BLaER1 treated with 17β-estradiol and CSF1 and Interleukin-3, amounts not matched to agents 10 nM and 100 nM (cell line): Measurements from ENCODE around the gene GMEB2.

ENCODE experiments used
- H3K27ac ChIP-seq, 11 experiments: shearing (Covaris generic); formaldehyde crosslinking; 2 replicates each; pipeline ENCODE4 v1.8.1; 2022
- H3K27me3 ChIP-seq, 11 experiments: shearing (Covaris generic); formaldehyde crosslinking; 2 replicates each; pipeline ENCODE4 v1.8.1; 2022
- H3K36me3 ChIP-seq, 11 experiments: shearing (Covaris generic); formaldehyde crosslinking; 2 replicates each; pipeline ENCODE4 v1.8.1; 2022
- H3K4me1 ChIP-seq, 10 experiments: shearing (Covaris generic); formaldehyde crosslinking; 2 replicates each; pipeline ENCODE4 v1.8.1; 2022
- H3K4me2 ChIP-seq, 11 experiments: shearing (Covaris generic); formaldehyde crosslinking; 2 replicates each; pipeline ENCODE4 v1.8.1; 2022
- H3K4me3 ChIP-seq, 10 experiments: shearing (Covaris generic); formaldehyde crosslinking; 2 replicates each; pipeline ENCODE4 v1.8.1; 2022
- H3K9ac ChIP-seq, 11 experiments: shearing (Covaris generic); formaldehyde crosslinking; 2 replicates each; pipeline ENCODE4 v1.8.1; 2022
- H3K9me3 ChIP-seq, 11 experiments: shearing (Covaris generic); formaldehyde crosslinking; replicated peaks in 1 of 11; 2 replicates each; pipeline ENCODE4 v1.8.1; 2022
- H4K20me1 ChIP-seq, 11 experiments: shearing (Covaris generic); formaldehyde crosslinking; 2 replicates each; pipeline ENCODE4 v1.8.1; 2022
- Cebpa-rat ChIP-seq, 11 experiments: shearing (Covaris generic); IDR thresholded peaks; 2 replicates each; pipeline ENCODE4 v1.8.1; 2022

The GMEB2 gene

GRCh38 chr20:63554361-63555278 lies 72.3 kb downstream of the GMEB2 start:
- H3K4me3 ChIP-seq, result peak overlapping the region; percentile 53 to 74 (median 66)
- H3K4me1 ChIP-seq, result peaks cover 22 to 56% (median 45%) of the 10 kb centered on the region in 10 experiments
- peak overlapping the region; percentile 94 to 100 (median 99) for H3K4me2 ChIP-seq
- no peaks in the 10 kb centered on the region for H3K9me3 ChIP-seq
- H3K9ac ChIP-seq, result peak overlapping the region in 9 of 11 experiments; percentile 18 to 79 (median 63); a peak in 16 of 22 replicates
- no peak for TF ChIP-seq Cebpa-rat (IDR thresholded peaks at IDR 0.05)
- H4K20me1 ChIP-seq, result peaks cover 14 to 70% (median 56%) of the 10 kb centered on the region in 11 experiments; a peak in 21 of 22 replicates
- H3K27ac ChIP-seq, result 0 out of 22 replicates have a peak overlapping the region, but pooled peaks of 1 of the 11 experiments have one; percentile 4
- peaks cover 61 to 90% (median 69%) of the 10 kb centered on the region in 11 experiments for H3K27me3 ChIP-seq
- no peaks in the 10 kb centered on the region for H3K36me3 ChIP-seq

DNA sequence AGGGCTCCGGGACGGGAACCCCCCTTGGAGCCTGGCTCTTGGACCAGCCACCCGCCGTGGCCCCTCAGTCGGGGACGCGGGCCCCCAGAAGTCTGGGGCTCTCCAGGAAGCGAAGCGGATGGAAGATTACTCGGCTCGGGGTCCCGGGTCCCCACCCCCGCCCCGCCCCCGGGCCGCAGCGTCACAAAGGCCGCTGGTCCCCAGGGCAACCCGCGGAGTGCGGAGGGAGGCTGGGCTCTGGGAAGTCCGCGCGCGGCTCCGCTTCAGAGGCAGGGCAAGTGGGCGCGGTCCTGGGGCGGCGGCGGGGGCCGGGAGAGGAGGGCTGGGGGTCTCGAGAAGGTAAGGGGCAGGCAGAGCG lies 73.0 kb downstream of the GMEB2 start, which contains the start of gene FNDC11:
Gene FNDC11 (plus strand): TSS at position 227 of the 358 bp plus-strand sequence. CDS start 1,505 bp downstream, outside the sequence.
- peak within 1 kb of the TSS; percentile 38 to 79 (median 66); a peak in 20 of 22 replicates for H3K9ac ChIP-seq
- H3K4me3 ChIP-seq, result peak within 1 kb of the TSS; percentile 53 to 74 (median 66)
- peak within 1 kb of the TSS in 10 of 11 experiments; percentile 16 to 72 (median 67); a peak in 16 of 22 replicates for H3K27ac ChIP-seq

DNA sequence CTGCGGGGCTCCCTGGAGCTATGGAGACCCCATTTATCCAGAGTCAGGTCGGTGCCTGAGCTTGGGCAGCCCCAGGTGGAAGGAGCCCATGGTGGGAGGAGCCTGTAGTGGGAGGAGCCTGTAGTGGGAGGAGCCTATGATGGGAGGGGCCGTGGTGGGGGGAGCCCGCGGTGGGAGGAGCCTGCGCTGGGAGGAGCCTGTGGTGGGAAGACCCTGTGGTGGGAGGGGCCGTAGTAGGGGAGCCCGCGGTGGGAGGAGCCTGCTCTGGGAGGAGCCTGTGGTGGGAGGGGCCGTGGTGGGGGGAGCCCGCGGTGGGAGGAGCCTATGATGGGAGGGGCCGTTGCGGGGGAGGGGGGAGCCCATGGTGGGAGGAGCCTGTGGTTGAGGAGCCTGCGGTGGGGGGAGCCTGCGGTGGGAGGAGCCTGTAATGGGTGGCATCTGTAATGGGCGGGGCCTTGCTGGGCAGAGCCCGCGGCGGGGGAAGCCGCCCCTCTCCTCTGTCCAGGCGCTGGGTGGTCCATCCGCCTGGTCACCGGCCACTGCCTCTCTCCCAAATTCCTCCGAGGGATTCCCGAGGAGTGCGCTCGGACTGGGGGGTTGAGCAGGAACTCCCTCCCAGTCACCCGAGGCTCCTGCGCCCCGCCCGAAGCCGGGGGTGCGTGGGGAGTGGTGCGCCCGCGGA lies 73.5 kb downstream of the GMEB2 start:
- Histone ChIP-seq H3K9ac (peak overlapping the region; percentile 38 to 79 (median 66); a peak in 19 of 22 replicates), H3K27me3 (peaks cover 73 to 96% (median 80%) of the 10 kb centered on the region in 11 experiments), H3K4me2 (peak overlapping the region; percentile 94 to 100 (median 99)), H4K20me1 (peaks cover 14 to 78% (median 60%) of the 10 kb centered on the region in 11 experiments; a peak in 21 of 22 replicates), H3K9me3 (no peaks in the 10 kb centered on the region), H3K4me3 (peak overlapping the region; percentile 53 to 74 (median 66)), H3K4me1 (peaks cover 22 to 61% (median 49%) of the 10 kb centered on the region in 10 experiments), H3K27ac (peak overlapping the region in 10 of 11 experiments; percentile 16 to 72 (median 67); a peak in 16 of 22 replicates), H3K36me3 (no peaks in the 10 kb centered on the region)
- TF ChIP-seq Cebpa-rat (IDR thresholded peaks at IDR 0.05), result no peak

More for the DNA sequence above, 73.0 kb downstream of the GMEB2 start, which contains the start of gene FNDC11:
- no peaks in the 10 kb centered on the region for H3K36me3 ChIP-seq
- H4K20me1 ChIP-seq, result peaks cover 14 to 73% (median 56%) of the 10 kb centered on the region in 11 experiments; a peak in 21 of 22 replicates
- peaks cover 67 to 96% (median 75%) of the 10 kb centered on the region in 11 experiments for H3K27me3 ChIP-seq
- peak within 1 kb of the TSS; percentile 94 to 100 (median 99) for H3K4me2 ChIP-seq
- peaks cover 22 to 56% (median 45%) of the 10 kb centered on the region in 10 experiments for H3K4me1 ChIP-seq
- no peak for TF ChIP-seq Cebpa-rat (IDR thresholded peaks at IDR 0.05)
- no peaks in the 10 kb centered on the region for H3K9me3 ChIP-seq

DNA sequence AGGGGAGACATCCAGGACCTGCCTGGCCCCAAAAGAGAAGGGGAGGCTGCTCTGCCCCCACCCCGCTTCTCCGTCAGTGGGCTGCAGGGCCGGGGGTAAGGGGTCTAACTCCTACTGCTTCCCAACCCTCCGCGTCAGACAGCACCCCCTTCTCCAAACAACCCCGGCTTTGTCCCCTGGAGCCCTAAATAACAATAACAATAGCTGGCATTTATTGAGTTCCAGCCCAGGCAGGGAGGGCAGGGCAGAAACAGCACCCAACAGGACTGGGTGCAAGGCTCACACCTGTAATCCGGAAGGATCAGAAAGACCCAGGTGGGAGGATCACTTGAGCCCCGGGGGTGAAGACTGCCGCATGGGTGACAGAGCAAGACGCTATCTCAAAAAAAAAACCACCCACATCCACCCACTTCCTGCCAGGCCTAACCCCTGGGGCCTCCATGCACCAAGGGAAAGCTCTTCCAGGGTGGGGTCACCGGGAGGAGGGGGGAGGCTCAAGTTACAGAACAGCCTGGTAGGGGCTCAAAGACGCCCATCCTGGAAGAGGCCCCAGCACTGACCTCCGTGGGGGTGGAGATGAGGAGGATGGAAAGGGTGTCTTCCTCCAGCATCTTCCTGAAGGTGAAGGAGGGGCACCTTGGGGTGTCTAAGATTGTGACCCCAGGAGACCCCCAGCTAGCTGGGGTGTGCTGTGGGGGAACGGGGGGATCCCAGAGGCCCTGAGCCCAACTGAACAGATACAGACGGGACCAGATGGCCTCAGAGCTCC lies 74.2 kb downstream of the GMEB2 start:
- H3K27me3 ChIP-seq, result peaks cover 80 to 98% (median 85%) of the 10 kb centered on the region in 11 experiments
- peaks cover 14 to 84% (median 65%) of the 10 kb centered on the region in 11 experiments; a peak in 21 of 22 replicates for H4K20me1 ChIP-seq
- peaks cover 22 to 65% (median 52%) of the 10 kb centered on the region in 10 experiments for H3K4me1 ChIP-seq
- H3K4me3 ChIP-seq, result peak overlapping the region in 7 of 10 experiments; percentile 14 to 49 (median 34); a peak in 9 of 20 replicates
- H3K9ac ChIP-seq, result peak overlapping the region in 5 of 11 experiments; percentile 30 to 50 (median 46); a peak in 7 of 22 replicates
- TF ChIP-seq Cebpa-rat (IDR thresholded peaks at IDR 0.05), result no peak
- peak overlapping the region in 8 of 11 experiments; percentile 44 to 72 (median 58); a peak in 14 of 22 replicates for H3K27ac ChIP-seq
- H3K9me3 ChIP-seq, result no peaks in the 10 kb centered on the region
- H3K36me3 ChIP-seq, result no peaks in the 10 kb centered on the region
- H3K4me2 ChIP-seq, result peak overlapping the region; percentile 63 to 100 (median 88)

DNA sequence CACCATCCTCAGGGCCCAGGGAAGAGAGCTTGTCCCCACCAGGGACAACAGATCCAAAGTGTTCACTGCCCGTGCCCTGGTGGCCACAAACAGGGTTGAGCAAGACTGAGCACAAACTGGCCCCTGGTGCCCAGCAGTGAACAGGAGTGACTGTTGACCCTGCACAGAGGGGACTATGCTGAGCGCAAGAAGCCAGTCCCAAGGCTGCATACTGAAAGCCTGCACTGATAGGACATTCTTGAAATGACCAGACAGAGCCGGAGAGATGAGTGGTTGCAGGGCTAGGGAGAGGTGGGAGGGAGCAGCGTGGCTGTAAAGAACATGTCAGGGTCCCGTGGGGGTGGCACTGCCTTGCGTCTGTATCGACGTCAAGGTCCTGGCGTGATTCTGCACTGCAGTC lies 75.8 kb downstream of the GMEB2 start:
- no peaks in the 10 kb centered on the region for H3K36me3 ChIP-seq
- H3K4me3 ChIP-seq, result no peak overlapping the region
- H3K4me2 ChIP-seq, result peak overlapping the region in 5 of 11 experiments; percentile 3 to 34 (median 19); a peak in 4 of 22 replicates
- H3K27ac ChIP-seq, result no peak overlapping the region
- H3K4me1 ChIP-seq, result peaks cover 22 to 63% (median 51%) of the 10 kb centered on the region in 10 experiments
- no peaks in the 10 kb centered on the region for H3K9me3 ChIP-seq
- peaks cover 84 to 98% (median 85%) of the 10 kb centered on the region in 11 experiments for H3K27me3 ChIP-seq
- H4K20me1 ChIP-seq, result peaks cover 14 to 86% (median 53%) of the 10 kb centered on the region in 11 experiments; a peak in 21 of 22 replicates
- H3K9ac ChIP-seq, result no peak overlapping the region
- no peak for TF ChIP-seq Cebpa-rat (IDR thresholded peaks at IDR 0.05)

DNA sequence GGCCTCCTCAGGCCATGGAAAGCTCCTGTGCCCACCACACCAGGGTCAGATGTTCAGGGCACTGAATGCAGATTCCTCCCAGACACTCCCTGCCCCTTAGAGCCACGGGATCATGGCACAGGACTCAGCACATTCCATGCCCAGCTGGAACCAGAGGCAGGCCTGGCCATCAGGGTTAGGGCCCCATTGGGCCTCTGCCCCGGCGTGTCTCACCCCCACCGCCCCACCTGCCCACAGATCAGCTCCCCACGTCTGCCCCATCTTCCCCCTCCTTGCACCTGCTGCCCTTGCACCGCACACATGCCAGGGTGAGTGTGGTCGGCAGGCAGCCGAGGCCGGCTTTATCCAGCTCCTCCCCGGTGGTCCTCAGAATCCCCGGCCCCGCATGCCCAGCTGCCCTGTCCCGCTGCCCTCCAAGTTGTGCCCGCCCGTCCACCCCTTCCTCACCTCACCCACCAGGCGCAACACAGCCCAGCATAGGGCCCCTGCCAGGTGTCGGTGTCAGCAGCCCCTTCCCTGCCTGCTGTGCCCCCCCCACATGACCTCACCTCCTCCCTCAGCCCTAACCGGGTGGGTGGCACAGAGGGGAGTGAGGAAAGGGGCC lies 77.1 kb downstream of the GMEB2 start:
- H3K9ac ChIP-seq, result no peak overlapping the region
- H3K4me1 ChIP-seq, result peaks cover 17 to 60% (median 46%) of the 10 kb centered on the region in 10 experiments
- no peak overlapping the region for H3K4me3 ChIP-seq
- H3K27ac ChIP-seq, result no peak overlapping the region
- peaks cover 5 to 86% (median 51%) of the 10 kb centered on the region in 11 experiments; a peak in 21 of 22 replicates for H4K20me1 ChIP-seq
- no peaks in the 10 kb centered on the region for H3K9me3 ChIP-seq
- peaks cover 84 to 98% (median 85%) of the 10 kb centered on the region in 11 experiments for H3K27me3 ChIP-seq
- TF ChIP-seq Cebpa-rat (IDR thresholded peaks at IDR 0.05), result no peak
- H3K4me2 ChIP-seq, result no peak overlapping the region
- H3K36me3 ChIP-seq, result no peaks in the 10 kb centered on the region

GRCh38 chr20:63549019-63549418 lies 77.9 kb downstream of the GMEB2 start:
- H4K20me1 ChIP-seq, result peaks cover 0 to 86% (median 50%) of the 10 kb centered on the region in 11 experiments; a peak in 18 of 22 replicates
- peaks cover 84 to 98% (median 85%) of the 10 kb centered on the region in 11 experiments for H3K27me3 ChIP-seq
- peaks cover 9 to 53% (median 38%) of the 10 kb centered on the region in 10 experiments for H3K4me1 ChIP-seq
- no peak overlapping the region for H3K4me3 ChIP-seq
- H3K9me3 ChIP-seq, result no peaks in the 10 kb centered on the region
- peak overlapping the region in 6 of 11 experiments; percentile 14 to 46 (median 30); a peak in 4 of 22 replicates for H3K4me2 ChIP-seq
- no peak overlapping the region for H3K9ac ChIP-seq
- H3K36me3 ChIP-seq, result no peaks in the 10 kb centered on the region
- no peak for TF ChIP-seq Cebpa-rat (IDR thresholded peaks at IDR 0.05)
- H3K27ac ChIP-seq, result no peak overlapping the region
